ENCODE measurements around the gene MRPL21. TPM values are rescaled to one million over a fixed set of nuclear protein-coding genes. Genes with fewer than 3 reads are reported as not detected.

MRPL21 gene
- total and polyA plus RNA-seq, 2 experiments from 2014 or later, result 62.4 to 232 TPM

GRCh38 chr11:68863553-68864265, 39.9 kb downstream of the MRPL21 start (continued):
- no peak for TF ChIP-seq REST (IDR thresholded peaks at IDR 0.05; ENCODE audit: unreplicated experiment)
- TF ChIP-seq EZH2phosphoT487 (IDR thresholded peaks at IDR 0.05; ENCODE audit: unreplicated experiment), result no peak
- TF ChIP-seq ZNF114 (CRISPR knock-in tag; IDR thresholded peaks at IDR 0.05), result no peak
- TF ChIP-seq CTCF (conservative IDR thresholded peaks at IDR 0.05; ENCODE audit: low read depth in 2 of 2), result no peak
- no peak for TF ChIP-seq ZNF331 (CRISPR knock-in tag; IDR thresholded peaks at IDR 0.05; ENCODE audit: low read depth)
- TF ChIP-seq STAT1 (IDR thresholded peaks at IDR 0.05; ENCODE audit: unreplicated experiment), result no peak
- no peak for TF ChIP-seq JUNB (IDR thresholded peaks at IDR 0.05; ENCODE audit: unreplicated experiment)
- TF ChIP-seq CREB1 (CRISPR knock-in tag; IDR thresholded peaks at IDR 0.05; ENCODE audit: low read depth), result no peak
- no peak for TF ChIP-seq POLR2AphosphoS5 (IDR thresholded peaks at IDR 0.05; ENCODE audit: low read depth)
- TF ChIP-seq EZH2 (IDR thresholded peaks at IDR 0.05; ENCODE audit: low read depth, unreplicated experiment), result no peak

GRCh38 chr11:68862421-68862820, 41.2 kb downstream of the MRPL21 start:
- Histone ChIP-seq H3K27me3 (ENCODE audit: insufficient read depth) (no peaks in the 10 kb centered on the region), H3K4me3 (no peak overlapping the region), H3K9me2 (ENCODE audit: insufficient read depth) (no peaks in the 10 kb centered on the region), H3K4me2 (no peak overlapping the region), H3K27ac (ENCODE audit: low read depth) (no peak overlapping the region), H3K4me1 (ENCODE audit: insufficient read depth) (no peaks in the 10 kb centered on the region), H4K20me1 (replicated peaks; ENCODE audit: insufficient read depth) (no peaks in the 10 kb centered on the region), H2AFZ (no peak overlapping the region), H3F3A (replicated peaks; ENCODE audit: low read depth) (no peaks in the 10 kb centered on the region; the same call in 1 of the 2 replicates), H3K36me3 (ENCODE audit: insufficient read depth) (no peaks in the 10 kb centered on the region), H3K79me2 (replicated peaks; ENCODE audit: insufficient read depth) (no peaks in the 10 kb centered on the region)
- peaks cover 5% of the 10 kb centered on the region for H3K4me1 Mint-ChIP-seq
- peaks cover 3% of the 10 kb centered on the region; the same call in 2 of the 3 replicates for H3K36me3 Mint-ChIP-seq (ENCODE audit: low read depth)
- no peak overlapping the region for H3K27ac Mint-ChIP-seq
- H3K9me3 Mint-ChIP-seq, result peaks cover 35% of the 10 kb centered on the region
- no peak for ATAC-seq
- peaks cover 9% of the 10 kb centered on the region for H3K27me3 Mint-ChIP-seq (ENCODE audit: insufficient read depth, low read depth, poor library complexity)
- H3K4me3 Mint-ChIP-seq, result no peak overlapping the region
- no peak for DNase-seq (ENCODE audit: low spot score)
- TF ChIP-seq ZNF331 (CRISPR knock-in tag; IDR thresholded peaks at IDR 0.05; ENCODE audit: low read depth) (no peak), JUNB (IDR thresholded peaks at IDR 0.05; ENCODE audit: unreplicated experiment) (no peak), POLR2AphosphoS5 (IDR thresholded peaks at IDR 0.05; ENCODE audit: low read depth) (no peak), REST (IDR thresholded peaks at IDR 0.05; ENCODE audit: unreplicated experiment) (no peak), STAT1 (IDR thresholded peaks at IDR 0.05; ENCODE audit: unreplicated experiment) (no peak), CTCF (conservative IDR thresholded peaks at IDR 0.05; ENCODE audit: low read depth in 2 of 2) (no peak)

Data from GM23338 (cell line).